Measurements from ENCODE around the gene SLC37A1.

The SLC37A1 gene

GRCh38 chr21:42578034-42578433, 64.4 kb downstream of the SLC37A1 start:
- no peak overlapping the region for H3K27ac ChIP-seq (replicated peaks)
- H3K27me3 ChIP-seq (ENCODE audit: insufficient read depth, poor library complexity, severe bottlenecking) = no peaks in the 10 kb centered on the region
- TF ChIP-seq CTCF (IDR thresholded peaks at IDR 0.05; ENCODE audit: insufficient read depth, low read length) (no peak), GABPA (IDR thresholded peaks at IDR 0.05; ENCODE audit: low read depth) (no peak), POLR2AphosphoS5 (IDR thresholded peaks at IDR 0.05; ENCODE audit: low read depth) (no peak), REST (IDR thresholded peaks at IDR 0.05; ENCODE audit: insufficient replicate concordance, low read depth) (no peak), SPI1 (IDR thresholded peaks at IDR 0.05; ENCODE audit: borderline replicate concordance, low read depth) (no peak)
- H3K4me3 ChIP-seq (replicated peaks; ENCODE audit: insufficient read depth, low read length) = no peak overlapping the region
- DNase-seq (ENCODE audit: low read depth in 1 of 2, low spot score in 1 of 2) = no peak

- no peaks in the 10 kb centered on the region for H3K27me3 ChIP-seq (ENCODE audit: insufficient read depth, poor library complexity, severe bottlenecking)
- no peak overlapping the region for H3K27ac ChIP-seq (replicated peaks)
- H3K4me3 ChIP-seq (replicated peaks; ENCODE audit: insufficient read depth, low read length) = no peak overlapping the region
- no peak for TF ChIP-seq REST (IDR thresholded peaks at IDR 0.05; ENCODE audit: insufficient replicate concordance, low read depth)
- TF ChIP-seq CTCF (IDR thresholded peaks at IDR 0.05; ENCODE audit: insufficient read depth, low read length) = no peak
- TF ChIP-seq SPI1 (IDR thresholded peaks at IDR 0.05; ENCODE audit: borderline replicate concordance, low read depth) = no peak
- no peak for TF ChIP-seq POLR2AphosphoS5 (IDR thresholded peaks at IDR 0.05; ENCODE audit: low read depth)
- no peak for TF ChIP-seq GABPA (IDR thresholded peaks at IDR 0.05; ENCODE audit: low read depth)
- no peak for DNase-seq (ENCODE audit: low read depth in 1 of 2, low spot score in 1 of 2)
These were observed 65.2 kb downstream of the SLC37A1 start for GRCh38 chr21:42578761-42579415.

- Histone ChIP-seq H3K27ac (replicated peaks) (no peak overlapping the region), H3K4me3 (replicated peaks; ENCODE audit: insufficient read depth, low read length) (no peak overlapping the region), H3K27me3 (ENCODE audit: insufficient read depth, poor library complexity, severe bottlenecking) (no peaks in the 10 kb centered on the region)
- TF ChIP-seq REST (IDR thresholded peaks at IDR 0.05; ENCODE audit: insufficient replicate concordance, low read depth) (no peak), POLR2AphosphoS5 (IDR thresholded peaks at IDR 0.05; ENCODE audit: low read depth) (no peak), SPI1 (IDR thresholded peaks at IDR 0.05; ENCODE audit: borderline replicate concordance, low read depth) (no peak), GABPA (IDR thresholded peaks at IDR 0.05; ENCODE audit: low read depth) (no peak), CTCF (IDR thresholded peaks at IDR 0.05; ENCODE audit: insufficient read depth, low read length) (no peak)
- no peak for DNase-seq (ENCODE audit: low read depth in 1 of 2, low spot score in 1 of 2)
These were observed 65.9 kb downstream of the SLC37A1 start for GRCh38 chr21:42579456-42580075.
